Neural cell (in vitro differentiated cells): ENCODE results near the gene XPNPEP3. TPM values are rescaled to one million over a fixed set of nuclear protein-coding genes. Genes with fewer than 3 reads are reported as not detected.

ENCODE experiments used
- H2AFZ ChIP-seq: fragments of 200-600, 300-800 bp; sonication (generic), shearing (Covaris generic); 2 replicates; pipeline ENCODE4 v1.6.0; 2014; ENCODE audit warnings: low read depth, mild to moderate bottlenecking, antibody characterized with exemption, low read length, moderate library complexity
- H3F3A ChIP-seq: fragments of 200-600 bp; shearing (Covaris generic); 2 replicates; pipeline ENCODE4 v1.6.1; 2016; ENCODE audit warnings: mild to moderate bottlenecking, moderate library complexity, mixed read lengths, antibody characterized with exemption, low read length; ENCODE audit not compliant: insufficient read depth, poor library complexity, severe bottlenecking
- H3K27ac ChIP-seq: fragments of 200-600, 300-800 bp; sonication (generic), shearing (Covaris generic); 2 replicates; pipeline ENCODE4 v1.5.1; 2014; ENCODE audit warnings: mild to moderate bottlenecking, low read length, moderate library complexity
- H3K27me3 ChIP-seq: fragments of 300-800, 200-600 bp; sonication (generic), shearing (Covaris generic); 2 replicates; pipeline ENCODE4 v1.6.0; 2014; ENCODE audit warnings: mild to moderate bottlenecking, low read depth, low read length, moderate library complexity; ENCODE audit not compliant: insufficient read depth
- H3K36me3 ChIP-seq: fragments of 300-800, 200-600 bp; sonication (generic), shearing (Covaris generic); 2 replicates; pipeline ENCODE4 v1.5.1; 2014; ENCODE audit warnings: mild to moderate bottlenecking, antibody characterized with exemption, low read length, moderate library complexity; ENCODE audit not compliant: insufficient read depth
- H3K4me2 ChIP-seq: fragments of 300-800, 200-600 bp; sonication (generic), shearing (Covaris generic); 2 replicates; pipeline ENCODE4 v1.6.0; 2014; ENCODE audit warnings: mild to moderate bottlenecking, low read length
- H3K4me3 ChIP-seq: fragments of 300-800, 200-600 bp; sonication (generic), shearing (Covaris generic); 2 replicates; pipeline ENCODE4 v1.5.1; 2014; ENCODE audit warnings: mild to moderate bottlenecking, low read length, moderate library complexity
- H3K79me2 ChIP-seq: fragments of 200-600 bp; shearing (Covaris generic); replicated peaks from 2 replicates; pipeline ENCODE4 v1.6.0; 2014; ENCODE audit warnings: mild to moderate bottlenecking, low read length, moderate library complexity; ENCODE audit not compliant: insufficient read depth
- H3K9ac ChIP-seq: fragments of 300-800, 200-600 bp; sonication (generic), shearing (Covaris generic); 2 replicates; pipeline ENCODE4 v1.6.1; 2016; ENCODE audit warnings: mild to moderate bottlenecking, low read length, mixed read lengths
- H3K9me2 ChIP-seq: fragments of 200-600 bp; shearing (Covaris generic); 2 replicates; pipeline ENCODE4 v1.6.1; 2016; ENCODE audit warnings: mild to moderate bottlenecking, low read length, mixed read lengths; ENCODE audit not compliant: insufficient read depth
- H3K9me3 ChIP-seq: fragments of 200-600, 300-800 bp; sonication (generic), shearing (Covaris generic); 2 replicates; pipeline ENCODE4 v1.6.1; 2016; ENCODE audit warnings: mild to moderate bottlenecking, mixed run types, low read length, moderate library complexity, mixed read lengths
- H4K20me1 ChIP-seq: fragments of 200-600 bp; shearing (Covaris generic); 2 replicates; pipeline ENCODE4 v1.6.1; 2016; ENCODE audit warnings: mild to moderate bottlenecking, mixed run types; ENCODE audit not compliant: insufficient read depth
- EP300 ChIP-seq: fragments of 450-650 bp; conservative IDR thresholded peaks from 2 replicates; pipeline ENCODE4 v1.6.1; 2014; ENCODE audit warnings: antibody characterized with exemption, mild to moderate bottlenecking, moderate library complexity; ENCODE audit not compliant: poor library complexity, severe bottlenecking
- EZH2 ChIP-seq: fragments of 200-600, 300-800 bp; shearing (Covaris generic), sonication (generic); IDR thresholded peaks from 2 replicates; pipeline ENCODE4 v1.6.1; 2014; ENCODE audit warnings: antibody characterized with exemption, low read length, borderline replicate concordance, mild to moderate bottlenecking; ENCODE audit not compliant: insufficient read depth, poor library complexity, severe bottlenecking
- MXI1 ChIP-seq: fragments of 450-650 bp; conservative IDR thresholded peaks from 2 replicates; pipeline ENCODE4 v1.6.1; 2014; ENCODE audit warnings: antibody characterized with exemption, mild to moderate bottlenecking; ENCODE audit not compliant: poor library complexity, severe bottlenecking
- POLR2AphosphoS5 ChIP-seq: IDR thresholded peaks from 2 replicates; pipeline ENCODE4 v1.6.1; 2012
- RAD21 ChIP-seq: fragments of 450-650 bp; conservative IDR thresholded peaks from 2 replicates; pipeline ENCODE4 v1.6.1; 2014; ENCODE audit warnings: antibody characterized with exemption, mild to moderate bottlenecking, moderate library complexity
- SMC3 ChIP-seq: fragments of 450-650 bp; conservative IDR thresholded peaks from 2 replicates; pipeline ENCODE4 v1.6.1; 2014; ENCODE audit warnings: antibody characterized with exemption, mild to moderate bottlenecking, moderate library complexity; ENCODE audit not compliant: poor library complexity
- TAF1 ChIP-seq: IDR thresholded peaks from 2 replicates; pipeline ENCODE4 v1.6.1; 2012; ENCODE audit warnings: low read depth
- polyA minus RNA-seq: library from RNA; depleted of rRNA, polyadenylated mRNA; stranded (reverse); fragments of >200 nt; gene quantifications from 2 replicates; pipeline ENCODE4 v1.2.3, GENCODE V29; 2014
- polyA plus RNA-seq: library from polyadenylated mRNA; depleted of rRNA; stranded (reverse); fragments of >200 nt; gene quantifications from 2 replicates; pipeline ENCODE4 v1.2.3, GENCODE V29; 2014
- TF ChIP-seq, protein P1 (sequence below): IDR thresholded peaks from 2 replicates; pipeline ENCODE4 v1.6.1; 2012; ENCODE audit warnings: borderline replicate concordance
- TF ChIP-seq, protein P2 (sequence below): fragments of 450-650 bp; IDR thresholded peaks from 2 replicates; pipeline ENCODE4 v1.5.1; 2014; ENCODE audit warnings: antibody characterized with exemption, mild to moderate bottlenecking, moderate library complexity; ENCODE audit not compliant: poor library complexity, severe bottlenecking

Gene XPNPEP3
- 5.2 and 5.3 TPM in 2 replicates for polyA plus RNA-seq
- 8.8 and 9.3 TPM in 2 replicates for polyA minus RNA-seq

DNA sequence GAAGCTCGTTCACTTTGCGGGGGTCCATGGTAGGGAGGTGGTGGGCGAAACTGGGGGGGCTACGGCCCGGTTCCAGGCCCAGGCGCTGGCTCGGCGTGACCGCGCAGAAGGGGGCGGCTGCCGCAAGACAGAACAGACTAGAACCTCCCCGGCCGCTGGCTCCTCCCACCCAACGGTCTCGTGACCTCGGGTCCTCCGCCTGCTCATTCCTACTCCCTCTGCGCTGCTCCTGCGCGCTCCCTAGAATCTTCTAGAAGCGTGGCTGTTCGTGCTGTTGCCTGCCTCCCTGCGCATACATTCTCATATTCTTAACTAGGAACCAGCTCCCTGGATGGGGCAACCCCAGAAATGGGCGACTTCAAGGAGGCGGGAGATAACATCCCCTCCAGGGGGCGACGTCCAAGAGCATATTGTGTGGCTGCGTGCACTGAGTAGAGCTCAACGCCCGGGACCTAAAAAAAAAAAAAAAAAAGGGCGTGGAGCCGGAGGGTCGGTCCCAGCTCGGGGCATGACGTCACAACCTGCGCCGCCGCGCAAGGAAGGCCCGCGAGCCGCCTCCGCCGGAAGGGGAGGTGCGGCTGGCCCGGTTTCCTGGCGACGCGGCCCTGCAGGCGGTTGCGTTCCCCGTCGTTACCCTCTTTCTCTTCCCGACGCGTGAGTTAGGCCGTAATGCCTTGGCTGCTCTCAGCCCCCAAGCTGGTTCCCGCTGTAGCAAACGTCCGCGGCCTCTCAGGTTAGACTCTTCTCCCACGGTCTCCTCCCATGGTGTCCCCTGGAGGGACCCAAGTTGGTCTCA is at the start of gene XPNPEP3, which contains the start of gene ST13:
XPNPEP3 (plus strand) TSS at position 636 of the 796 bp plus-strand sequence; CDS start at position 670, 34 bp downstream.
ST13 (minus strand) TSS at position 127 of the 796 bp plus-strand sequence; CDS start at position 28, 99 bp downstream.
- TF ChIP-seq, protein P1, sequence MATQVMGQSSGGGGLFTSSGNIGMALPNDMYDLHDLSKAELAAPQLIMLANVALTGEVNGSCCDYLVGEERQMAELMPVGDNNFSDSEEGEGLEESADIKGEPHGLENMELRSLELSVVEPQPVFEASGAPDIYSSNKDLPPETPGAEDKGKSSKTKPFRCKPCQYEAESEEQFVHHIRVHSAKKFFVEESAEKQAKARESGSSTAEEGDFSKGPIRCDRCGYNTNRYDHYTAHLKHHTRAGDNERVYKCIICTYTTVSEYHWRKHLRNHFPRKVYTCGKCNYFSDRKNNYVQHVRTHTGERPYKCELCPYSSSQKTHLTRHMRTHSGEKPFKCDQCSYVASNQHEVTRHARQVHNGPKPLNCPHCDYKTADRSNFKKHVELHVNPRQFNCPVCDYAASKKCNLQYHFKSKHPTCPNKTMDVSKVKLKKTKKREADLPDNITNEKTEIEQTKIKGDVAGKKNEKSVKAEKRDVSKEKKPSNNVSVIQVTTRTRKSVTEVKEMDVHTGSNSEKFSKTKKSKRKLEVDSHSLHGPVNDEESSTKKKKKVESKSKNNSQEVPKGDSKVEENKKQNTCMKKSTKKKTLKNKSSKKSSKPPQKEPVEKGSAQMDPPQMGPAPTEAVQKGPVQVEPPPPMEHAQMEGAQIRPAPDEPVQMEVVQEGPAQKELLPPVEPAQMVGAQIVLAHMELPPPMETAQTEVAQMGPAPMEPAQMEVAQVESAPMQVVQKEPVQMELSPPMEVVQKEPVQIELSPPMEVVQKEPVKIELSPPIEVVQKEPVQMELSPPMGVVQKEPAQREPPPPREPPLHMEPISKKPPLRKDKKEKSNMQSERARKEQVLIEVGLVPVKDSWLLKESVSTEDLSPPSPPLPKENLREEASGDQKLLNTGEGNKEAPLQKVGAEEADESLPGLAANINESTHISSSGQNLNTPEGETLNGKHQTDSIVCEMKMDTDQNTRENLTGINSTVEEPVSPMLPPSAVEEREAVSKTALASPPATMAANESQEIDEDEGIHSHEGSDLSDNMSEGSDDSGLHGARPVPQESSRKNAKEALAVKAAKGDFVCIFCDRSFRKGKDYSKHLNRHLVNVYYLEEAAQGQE, result peak; percentile 71
- TF ChIP-seq, protein P2, sequence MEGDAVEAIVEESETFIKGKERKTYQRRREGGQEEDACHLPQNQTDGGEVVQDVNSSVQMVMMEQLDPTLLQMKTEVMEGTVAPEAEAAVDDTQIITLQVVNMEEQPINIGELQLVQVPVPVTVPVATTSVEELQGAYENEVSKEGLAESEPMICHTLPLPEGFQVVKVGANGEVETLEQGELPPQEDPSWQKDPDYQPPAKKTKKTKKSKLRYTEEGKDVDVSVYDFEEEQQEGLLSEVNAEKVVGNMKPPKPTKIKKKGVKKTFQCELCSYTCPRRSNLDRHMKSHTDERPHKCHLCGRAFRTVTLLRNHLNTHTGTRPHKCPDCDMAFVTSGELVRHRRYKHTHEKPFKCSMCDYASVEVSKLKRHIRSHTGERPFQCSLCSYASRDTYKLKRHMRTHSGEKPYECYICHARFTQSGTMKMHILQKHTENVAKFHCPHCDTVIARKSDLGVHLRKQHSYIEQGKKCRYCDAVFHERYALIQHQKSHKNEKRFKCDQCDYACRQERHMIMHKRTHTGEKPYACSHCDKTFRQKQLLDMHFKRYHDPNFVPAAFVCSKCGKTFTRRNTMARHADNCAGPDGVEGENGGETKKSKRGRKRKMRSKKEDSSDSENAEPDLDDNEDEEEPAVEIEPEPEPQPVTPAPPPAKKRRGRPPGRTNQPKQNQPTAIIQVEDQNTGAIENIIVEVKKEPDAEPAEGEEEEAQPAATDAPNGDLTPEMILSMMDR, result peak; percentile 61
- TF ChIP-seq EZH2 (no peak), MXI1 (peak; percentile 86), EP300 (peak; percentile 93), SMC3 (peak; percentile 14), RAD21 (no peak), TAF1 (peak; percentile 23), POLR2AphosphoS5 (peak; percentile 97)
- Histone ChIP-seq H2AFZ (peak within 1 kb of the TSS; percentile 95), H4K20me1 (peaks cover 3% of the 10 kb centered on the region), H3K9ac (peak within 1 kb of the TSS; percentile 92), H3K4me2 (peak within 1 kb of the TSS; percentile 71), H3K27ac (peak within 1 kb of the TSS; percentile 97), H3K4me3 (peak within 1 kb of the TSS; percentile 85), H3K36me3 (no peaks in the 10 kb centered on the region), H3K79me2 (peaks cover 81% of the 10 kb centered on the region), H3K27me3 (no peaks in the 10 kb centered on the region), H3K9me3 (no peaks in the 10 kb centered on the region), H3K9me2 (no peaks in the 10 kb centered on the region), H3F3A (peaks cover 4% of the 10 kb centered on the region)

DNA sequence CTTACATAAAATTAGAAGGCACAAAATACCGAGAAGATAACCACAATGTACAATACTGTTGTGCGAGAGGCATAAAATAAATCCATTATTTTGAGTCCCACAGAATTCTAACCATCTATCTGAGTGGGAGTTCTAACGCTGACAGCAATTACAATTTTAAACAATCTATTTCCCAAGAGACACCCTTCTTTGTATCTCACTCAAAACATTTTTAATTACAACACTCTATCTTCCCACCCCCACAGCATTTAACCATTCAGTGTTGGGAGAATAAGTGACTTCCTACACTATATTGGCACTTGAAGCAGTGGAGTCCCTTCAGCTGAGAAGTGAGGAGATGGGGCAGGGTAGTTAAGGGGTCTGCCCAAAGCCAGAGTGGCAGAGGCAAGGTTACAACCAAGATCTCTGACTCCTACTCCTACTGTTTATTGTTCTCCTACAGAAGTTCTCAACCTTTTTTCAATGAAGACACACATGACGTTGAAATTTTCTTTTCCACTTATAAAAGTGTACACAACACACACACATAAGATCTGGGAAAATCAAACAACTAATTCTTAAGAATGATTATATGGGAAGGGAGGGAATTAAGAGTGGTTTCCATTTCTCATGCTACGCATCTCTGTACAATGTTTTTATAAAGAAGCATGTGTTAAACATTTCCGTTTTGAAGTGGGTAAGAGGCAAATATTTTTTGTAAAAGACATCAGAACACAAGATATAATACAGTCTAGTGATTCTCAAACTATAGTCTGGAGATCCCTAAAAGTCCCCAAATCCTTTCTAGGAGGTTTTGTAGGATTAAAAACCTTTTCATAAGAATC is 48.7 kb upstream of the XPNPEP3 start:
- TF ChIP-seq TAF1 (no peak), EZH2 (no peak), EP300 (no peak), MXI1 (no peak), RAD21 (no peak), SMC3 (no peak), POLR2AphosphoS5 (no peak)
- TF ChIP-seq, protein P1, result no peak
- TF ChIP-seq, protein P2, result no peak
- no peak overlapping the region for H3K4me2 ChIP-seq

More for the DNA sequence above, 48.7 kb upstream of the XPNPEP3 start:
- Histone ChIP-seq H2AFZ (no peak overlapping the region), H4K20me1 (no peaks in the 10 kb centered on the region), H3K27me3 (no peaks in the 10 kb centered on the region), H3K9me2 (no peaks in the 10 kb centered on the region), H3K9me3 (no peaks in the 10 kb centered on the region), H3K79me2 (peaks cover 4% of the 10 kb centered on the region), H3K9ac (no peak overlapping the region), H3K27ac (no peak overlapping the region), H3F3A (no peaks in the 10 kb centered on the region), H3K4me3 (no peak overlapping the region), H3K36me3 (no peaks in the 10 kb centered on the region)
